HK-2 (cell line): ENCODE data around the gene TMEM271.

ENCODE experiments used
- DNase-seq: peaks from one replicate; pipeline ENCODE4 v3.0.0-alpha.2; 2018; ENCODE audit not compliant: unreplicated experiment

TMEM271 gene, protein sequence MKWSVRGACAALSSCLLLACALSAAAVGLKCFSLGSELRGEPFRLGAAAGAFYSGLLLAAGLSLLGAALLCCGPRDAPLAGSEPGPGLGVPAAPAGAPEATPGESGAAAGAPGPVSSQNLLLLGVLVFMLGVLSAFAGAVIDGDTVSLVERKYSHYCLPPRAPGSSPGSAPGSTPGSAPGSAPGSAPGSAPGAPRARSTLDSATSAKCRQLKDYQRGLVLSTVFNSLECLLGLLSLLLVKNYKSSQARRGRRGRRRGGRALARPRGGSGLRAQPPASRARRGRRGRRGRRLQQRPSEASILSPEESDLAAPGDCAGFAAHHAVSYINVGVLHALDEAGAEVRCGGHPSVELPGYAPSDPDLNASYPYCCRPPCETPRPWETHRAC

DNA sequence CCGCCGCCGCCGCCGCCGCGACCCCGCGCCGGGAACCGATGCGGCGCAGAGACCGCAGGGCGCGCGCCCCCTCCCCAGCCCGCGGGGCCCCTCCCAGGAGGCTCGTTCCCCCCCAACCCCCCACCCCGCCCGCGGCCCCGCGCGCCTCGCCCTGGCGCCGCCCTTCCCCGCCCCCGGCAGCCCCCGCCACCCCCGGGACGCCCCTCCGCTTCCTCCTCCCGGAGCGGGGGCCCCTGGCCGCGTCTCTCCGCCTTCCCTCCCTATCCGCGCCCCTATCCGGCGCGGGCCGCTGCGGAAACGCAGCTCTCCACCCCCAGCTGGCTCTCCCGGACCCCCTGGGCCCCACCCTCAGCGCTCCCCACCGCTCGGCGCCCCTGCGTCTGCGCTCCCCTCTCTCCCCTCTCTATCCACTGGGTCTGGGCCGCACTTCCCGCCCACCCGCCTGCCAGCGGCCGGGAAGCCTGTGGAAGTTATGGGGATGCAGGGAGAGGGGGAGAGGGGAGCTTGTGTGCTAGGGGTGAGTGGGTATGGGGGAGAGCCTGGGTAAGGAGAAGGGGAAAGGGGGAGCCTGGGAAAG, at the start of gene TMEM271:
Gene TMEM271, minus strand, starts transcription at position 51 of the 577 bp plus-strand sequence. CDS start 233 bp downstream, outside the sequence.
- DNase-seq = no peak

DNA sequence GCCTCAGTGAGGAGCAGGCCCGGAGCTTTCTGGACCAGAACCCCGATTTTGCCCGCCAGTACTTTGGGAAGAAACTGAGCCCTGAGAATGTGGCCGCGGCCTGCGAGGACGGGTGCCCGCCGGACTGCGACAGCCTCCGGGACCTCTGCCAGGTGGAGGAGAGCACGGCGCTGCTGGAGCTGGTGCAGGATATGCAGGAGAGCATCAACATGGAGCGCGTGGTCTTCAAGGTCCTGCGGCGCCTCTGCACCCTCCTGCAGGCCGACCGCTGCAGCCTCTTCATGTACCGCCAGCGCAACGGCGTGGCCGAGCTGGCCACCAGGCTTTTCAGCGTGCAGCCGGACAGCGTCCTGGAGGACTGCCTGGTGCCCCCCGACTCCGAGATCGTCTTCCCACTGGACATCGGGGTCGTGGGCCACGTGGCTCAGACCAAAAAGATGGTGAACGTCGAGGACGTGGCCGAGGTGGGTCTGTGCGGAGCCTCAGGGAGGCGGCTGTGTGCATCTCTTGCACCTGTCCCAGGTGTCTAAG, 49.6 kb upstream of the TMEM271 start:
- no peak for DNase-seq

DNA sequence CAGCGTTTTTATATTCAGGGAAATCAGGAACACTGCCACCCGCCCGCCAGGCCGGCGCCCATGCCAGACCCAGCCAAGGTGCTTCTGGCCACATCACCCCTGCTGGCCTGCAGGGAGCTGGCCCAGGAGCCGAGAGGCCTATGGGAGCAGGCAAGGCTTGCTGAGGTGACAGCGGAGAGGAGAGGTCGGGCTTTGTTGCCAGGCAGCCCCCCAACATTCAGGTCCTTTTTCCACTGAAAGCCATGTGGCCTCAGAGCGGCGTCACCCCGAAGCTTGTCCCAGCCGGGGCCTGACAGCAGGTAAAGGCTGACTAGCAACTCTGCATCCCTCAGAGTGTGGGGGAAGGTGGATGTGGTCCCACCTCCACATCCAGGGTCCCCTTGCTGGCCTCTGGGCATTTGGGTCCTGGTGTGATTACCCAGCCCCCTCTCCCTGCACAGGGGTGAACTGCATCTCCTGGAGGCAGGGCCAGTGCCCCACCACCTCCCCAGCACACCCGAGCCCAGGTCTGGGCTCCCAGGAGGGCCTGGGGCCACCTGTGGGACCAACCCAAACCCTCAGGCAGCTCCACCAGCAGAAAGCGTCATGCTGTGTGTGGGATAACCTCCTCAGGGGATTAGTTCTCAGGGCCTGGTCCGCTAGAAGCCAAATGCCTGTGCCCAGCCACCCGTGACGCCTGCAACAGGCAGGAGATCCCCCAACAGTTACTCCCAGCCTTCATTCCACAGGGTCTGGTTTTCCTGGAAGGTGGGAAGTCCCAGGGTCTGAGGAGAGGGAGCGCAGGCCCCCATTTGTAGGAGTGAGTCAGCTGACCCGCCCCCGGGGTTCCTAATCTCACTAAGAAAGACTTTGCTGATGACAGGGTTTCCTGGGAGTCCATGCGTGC, 48.9 kb upstream of the TMEM271 start, which contains the start of gene PDE6B:
Gene PDE6B, plus strand, starts transcription at position 869 of the 886 bp plus-strand sequence. CDS start 54 bp downstream, outside the sequence.
- peak; percentile 92 for DNase-seq

DNA sequence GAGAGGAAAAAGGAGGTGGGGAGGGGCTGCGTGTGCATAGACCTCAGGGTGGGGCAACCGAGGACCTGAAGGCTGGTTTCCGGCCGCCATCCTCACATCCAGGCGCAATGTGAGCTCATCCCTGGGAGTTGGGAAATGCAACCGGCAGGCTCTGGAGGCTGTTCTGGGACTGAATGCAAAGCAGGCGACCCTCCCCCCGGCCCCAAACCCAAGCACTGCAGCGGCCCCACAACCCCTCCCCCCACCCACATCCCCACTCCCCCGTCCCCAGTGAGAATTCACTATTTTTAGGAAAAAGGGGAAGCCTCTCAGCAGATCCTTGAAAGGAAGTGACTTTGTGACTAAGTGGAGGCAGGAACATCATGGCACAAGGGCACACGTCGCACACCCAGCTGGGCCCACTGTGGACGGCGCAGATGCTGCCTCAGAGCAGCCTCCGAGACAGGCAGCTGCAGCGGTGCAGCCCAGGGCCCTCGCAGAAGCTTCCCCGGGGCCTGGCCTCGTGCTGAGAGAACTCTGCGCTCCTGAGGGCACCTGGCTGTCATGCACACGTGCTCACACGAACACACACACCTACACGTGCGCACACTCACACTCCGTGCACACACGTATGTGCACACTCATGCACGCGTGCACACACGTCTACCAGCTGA, 47.9 kb upstream of the TMEM271 start:
- DNase-seq = no peak

DNA sequence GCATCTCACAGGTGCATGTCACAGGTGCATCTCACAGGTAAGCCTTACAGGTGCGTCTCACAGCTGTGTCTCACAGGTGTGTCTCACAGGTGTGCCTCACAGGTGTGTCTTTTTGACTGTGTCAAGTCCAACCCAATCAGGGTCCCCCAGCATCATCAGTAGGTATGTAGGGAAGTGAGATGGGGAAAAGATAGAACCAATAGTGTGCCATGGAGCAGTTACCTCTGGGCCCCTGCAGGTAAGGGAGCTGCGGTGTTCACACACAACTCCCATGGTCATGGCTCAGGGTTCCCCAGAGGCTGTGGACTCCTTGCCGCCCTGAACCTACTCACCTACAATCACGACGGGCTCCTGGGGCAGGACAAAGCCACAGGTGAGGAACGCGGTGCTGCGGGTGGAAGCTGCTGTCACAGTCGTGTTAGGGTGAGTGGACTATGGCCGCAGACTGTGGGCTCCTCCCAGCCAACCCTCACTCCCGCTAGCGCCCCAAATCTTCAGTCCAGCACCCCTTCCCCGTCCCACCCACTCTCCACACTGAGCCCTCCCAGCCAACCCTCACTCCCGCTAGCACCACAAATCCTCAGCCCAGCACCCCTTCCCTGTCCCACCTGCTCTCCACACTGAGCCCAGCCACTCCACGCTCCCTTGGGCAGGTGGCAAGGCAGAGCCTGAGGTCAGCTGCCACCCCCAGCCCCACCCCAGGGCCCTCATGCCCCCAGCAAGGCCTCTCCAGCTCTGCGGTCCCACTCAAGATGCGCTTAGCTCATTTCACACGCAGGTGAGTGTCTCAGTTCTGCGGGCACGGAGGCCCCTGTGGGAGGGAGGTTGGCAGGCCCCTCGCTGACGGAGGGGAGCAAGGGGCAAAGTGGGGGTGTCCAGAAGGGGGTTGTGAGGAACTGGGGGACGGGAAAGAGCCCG, 47.2 kb upstream of the TMEM271 start:
- no peak for DNase-seq

DNA sequence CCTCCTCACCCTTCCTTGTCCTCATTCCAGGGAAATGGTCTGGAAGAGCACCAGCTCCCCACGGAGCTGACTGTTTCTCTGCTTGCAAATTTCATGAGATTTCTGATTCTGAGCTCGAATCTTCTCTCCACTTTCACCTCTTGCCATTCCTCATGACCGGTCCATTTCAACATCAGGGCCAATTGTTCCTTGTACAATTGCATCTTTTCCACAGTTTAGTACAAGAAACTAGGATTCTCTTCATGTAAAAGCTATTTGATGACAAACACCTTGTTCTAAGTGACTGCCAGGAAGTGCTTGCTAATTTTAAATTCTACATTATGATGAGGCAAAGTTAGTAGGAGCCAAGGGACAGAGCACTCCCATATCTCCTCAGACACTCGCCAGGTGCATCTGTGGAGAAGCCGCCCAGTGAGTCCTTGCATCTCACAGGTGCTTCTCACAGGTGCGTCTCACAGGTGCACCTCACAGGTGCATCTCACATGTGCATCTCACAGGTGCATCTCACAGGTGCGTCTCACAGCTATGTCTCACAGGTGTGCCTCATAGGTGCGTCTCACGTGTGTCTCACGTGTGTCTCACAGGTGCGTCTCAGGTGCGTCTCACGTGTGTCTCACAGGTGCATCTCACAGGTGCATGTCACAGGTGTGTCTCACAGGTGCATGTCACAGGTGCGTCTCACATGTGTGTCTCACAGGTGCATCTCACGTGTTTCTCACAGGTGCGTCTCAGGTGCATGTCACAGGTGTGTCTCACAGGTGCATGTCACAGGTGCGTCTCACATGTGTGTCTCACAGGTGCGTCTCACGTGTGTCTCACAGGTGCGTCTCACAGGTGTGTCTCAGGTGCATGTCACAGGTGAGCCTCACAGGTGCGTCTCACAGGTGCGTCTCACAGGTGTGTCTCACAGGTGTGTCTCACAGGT, 46.2 kb upstream of the TMEM271 start:
- DNase-seq = no peak

DNA sequence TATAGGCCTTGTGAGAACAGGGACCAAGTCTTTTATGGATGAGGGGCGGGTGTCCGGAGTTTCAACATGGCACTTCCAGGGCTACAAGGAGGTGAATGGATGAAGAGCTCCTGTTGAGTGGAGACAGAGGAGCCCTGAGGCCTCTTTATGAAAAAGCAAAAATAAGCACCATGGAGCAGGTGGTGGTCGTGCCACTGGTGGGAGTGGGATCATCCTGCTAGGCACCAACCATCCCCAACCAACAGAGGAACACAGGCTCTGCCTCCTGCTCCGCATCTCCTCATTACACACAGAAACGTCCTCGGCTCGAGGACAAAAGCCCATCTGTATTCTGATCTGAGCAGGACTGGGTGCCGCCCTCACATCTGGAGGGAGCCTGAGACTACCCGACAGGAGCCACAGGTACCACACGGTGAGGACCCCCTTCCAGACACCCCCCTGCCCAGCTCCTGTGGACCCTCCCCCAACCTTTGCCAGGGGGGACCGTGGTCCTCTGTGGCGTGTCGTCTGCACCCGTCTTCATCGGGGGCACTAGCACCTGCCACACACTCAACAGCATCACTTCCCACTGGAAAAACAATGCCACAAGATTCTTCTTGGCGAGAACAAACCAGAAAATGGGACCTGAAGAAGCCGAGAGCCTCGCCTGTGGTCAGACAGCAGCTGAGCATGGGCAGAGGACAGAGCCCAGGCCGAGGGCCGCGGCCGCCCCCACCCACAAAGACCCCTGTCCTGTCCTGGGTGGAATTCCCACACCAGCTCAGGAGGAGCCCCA, 45.4 kb upstream of the TMEM271 start:
- no peak for DNase-seq

DNA sequence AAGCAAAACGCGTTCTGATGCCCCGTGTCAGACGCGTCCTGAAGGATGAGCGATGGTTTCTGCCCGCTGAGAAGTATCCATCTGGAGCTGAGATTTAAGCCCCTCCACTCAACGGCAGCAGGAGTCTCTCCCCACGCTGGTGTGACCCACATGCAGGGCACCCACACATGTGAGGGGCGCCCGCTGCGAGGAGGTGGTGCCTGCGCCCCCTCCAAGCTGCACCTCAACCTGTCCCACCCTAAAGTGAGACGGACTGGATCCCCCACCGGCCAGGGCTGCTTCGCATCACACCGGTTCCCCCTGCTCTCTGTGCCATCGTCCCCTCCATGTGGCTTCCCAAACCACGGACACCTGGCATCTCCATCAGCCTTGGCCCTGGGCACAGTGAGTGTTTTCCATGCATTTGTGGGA, 44.8 kb upstream of the TMEM271 start:
- no peak for DNase-seq

DNA sequence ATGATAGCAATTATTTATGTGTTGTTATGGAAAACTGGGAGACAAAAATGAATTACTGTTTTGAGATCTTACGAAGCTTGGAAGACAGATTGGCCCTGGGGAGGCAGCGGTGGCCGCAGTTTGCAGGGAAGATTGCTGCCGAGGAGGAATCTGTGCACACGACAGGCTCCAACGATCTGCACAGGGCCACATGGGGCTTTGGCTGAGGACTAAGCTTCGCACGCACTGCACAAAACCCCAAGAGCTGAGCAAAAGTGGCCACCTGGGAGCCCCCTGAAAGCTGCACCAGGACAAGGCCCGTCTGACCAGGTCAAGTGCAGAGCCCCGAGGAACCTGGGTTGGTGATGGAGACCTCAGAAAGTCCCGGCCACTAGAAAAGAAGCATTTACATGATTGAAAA, 44.1 kb upstream of the TMEM271 start:
- no peak for DNase-seq

DNA sequence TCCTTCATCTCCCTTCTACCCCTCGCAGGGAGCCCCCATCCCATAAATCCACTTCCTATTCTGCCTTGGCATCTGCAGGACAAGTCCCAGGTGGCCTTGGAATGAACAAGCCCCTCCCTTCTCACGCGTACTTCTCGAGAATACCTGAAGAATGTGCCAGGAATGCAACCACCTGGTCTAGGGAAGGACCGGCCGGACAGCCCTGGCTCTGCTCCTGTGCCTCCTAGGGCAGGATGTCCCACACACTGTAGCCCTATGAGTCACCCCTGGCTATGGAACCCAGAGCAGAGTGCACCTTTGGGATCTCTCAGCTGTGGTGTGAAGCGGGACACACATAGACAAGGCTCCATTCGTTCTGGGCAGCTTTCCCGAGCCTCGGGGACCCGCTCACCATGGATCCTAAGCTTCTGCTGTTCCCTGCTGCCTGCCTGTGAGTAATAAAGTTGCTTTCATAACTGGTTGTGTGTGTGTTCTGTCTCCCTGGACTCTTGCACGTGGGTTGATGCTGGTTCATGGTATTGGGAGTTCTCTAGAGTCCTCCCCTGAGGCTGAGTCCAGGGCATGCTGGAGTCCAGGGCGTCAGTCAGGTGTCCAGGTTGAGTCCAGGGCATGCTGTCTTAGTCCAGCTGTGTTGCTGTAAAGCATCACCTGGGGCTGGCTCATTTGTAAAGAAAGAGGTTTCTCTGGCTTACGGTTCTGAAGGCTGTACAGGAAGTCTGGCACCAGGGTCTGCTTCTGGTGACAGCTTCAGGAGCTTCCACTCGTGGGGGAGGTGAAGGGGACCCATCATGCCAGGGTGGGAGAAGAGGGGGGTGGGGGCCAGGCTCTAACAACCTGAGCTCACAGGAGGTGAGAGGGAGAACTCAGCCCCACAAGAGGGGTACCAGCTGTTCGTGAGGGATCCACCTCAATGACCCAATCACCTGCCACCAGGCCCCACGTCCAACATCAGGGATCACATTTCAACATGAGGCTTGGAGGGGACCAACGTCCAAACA, 41.8 kb upstream of the TMEM271 start:
- no peak for DNase-seq

DNA sequence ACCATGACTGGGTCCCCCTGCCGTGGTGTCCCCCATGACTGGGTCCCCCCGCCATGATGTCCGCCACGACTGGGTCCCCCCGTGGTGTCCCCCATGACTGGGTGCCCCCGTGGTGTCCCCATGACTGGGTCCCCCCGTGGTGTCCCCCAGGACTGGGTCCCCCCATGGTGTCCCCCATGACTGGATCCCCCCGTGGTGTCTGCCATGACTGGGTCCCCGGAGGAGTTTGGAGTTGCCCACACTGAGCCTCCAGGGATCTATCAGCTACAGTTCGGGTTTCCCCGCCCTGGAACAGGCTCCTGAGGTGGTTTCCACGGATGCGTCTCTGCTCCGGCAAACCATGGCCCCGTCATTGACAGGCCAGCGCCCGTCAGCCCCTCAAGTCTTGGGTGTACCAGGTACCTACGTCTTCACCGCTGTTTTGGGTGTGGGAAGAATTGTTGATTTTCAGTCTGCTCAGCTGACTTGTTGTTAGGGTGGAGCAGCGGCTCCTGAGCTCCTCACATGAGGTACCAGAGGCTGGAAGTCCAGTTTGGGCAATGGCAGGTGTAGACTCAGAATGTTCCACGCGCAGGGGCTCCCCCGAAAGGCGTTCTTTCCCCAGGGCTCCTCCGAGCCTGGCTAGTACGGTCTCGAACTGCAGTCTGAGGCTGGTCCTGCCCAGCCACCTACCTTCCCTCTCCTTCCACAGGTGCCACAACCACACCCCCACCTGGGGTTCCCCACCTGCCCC, 41.0 kb upstream of the TMEM271 start:
- DNase-seq = no peak

DNA sequence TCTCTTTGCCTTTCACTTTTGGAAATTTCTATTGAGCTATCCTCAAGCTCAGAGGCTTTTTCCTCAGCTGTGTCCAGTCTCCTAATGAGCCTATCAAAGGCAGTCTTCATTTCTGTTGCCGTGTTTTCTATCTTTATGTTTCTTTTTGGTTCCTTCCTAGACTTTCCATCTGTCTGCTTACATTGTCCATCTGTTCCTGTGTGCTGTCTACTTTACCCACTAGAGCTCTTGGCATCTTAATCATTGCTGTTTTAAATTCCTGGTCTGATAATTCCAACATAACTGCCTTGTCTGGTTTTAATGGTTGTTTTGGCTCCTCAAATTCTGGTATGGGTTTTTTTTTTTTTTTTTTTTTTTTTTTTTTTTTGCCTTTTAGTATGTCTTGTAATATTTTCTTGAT, 40.0 kb upstream of the TMEM271 start:
- no peak for DNase-seq

DNA sequence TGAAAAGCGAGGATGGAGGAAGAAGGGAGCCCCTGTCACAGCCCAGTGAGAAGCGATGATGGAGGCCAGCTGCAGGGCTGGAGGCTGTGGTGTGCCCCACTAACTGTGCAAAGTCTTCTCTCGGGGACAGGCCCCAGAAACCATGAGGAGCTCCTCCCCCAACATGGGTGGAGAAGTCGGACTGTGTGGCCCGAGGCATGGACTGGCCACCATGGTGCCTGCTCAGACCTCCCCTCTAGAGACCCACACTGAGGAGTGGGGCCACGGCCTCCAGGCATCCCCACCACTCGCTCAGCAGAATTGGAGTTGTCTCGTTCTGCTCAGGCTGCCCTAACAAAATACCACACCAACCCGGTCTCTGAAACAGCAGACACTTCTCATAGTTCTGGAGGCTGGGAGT, 37.0 kb upstream of the TMEM271 start:
- no peak for DNase-seq

DNA sequence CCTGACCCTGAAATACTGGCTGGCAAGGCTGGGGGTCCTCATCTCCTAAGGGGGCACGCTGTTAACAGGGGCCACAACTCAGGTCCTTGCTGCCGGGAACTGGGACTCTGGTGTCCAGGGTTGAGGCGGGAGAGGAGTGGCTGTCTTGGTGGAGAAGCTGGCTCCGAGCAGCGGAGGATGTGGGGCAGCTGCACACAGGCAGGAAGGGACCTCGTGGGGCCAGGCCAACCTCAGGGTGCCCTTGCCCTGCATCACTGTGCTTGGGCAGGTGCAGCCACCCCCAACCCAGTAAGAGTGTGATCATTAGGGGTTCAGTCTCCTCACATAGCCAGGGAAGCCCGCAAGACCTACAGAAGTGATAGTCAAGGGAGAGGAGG, 36.6 kb upstream of the TMEM271 start:
- DNase-seq = no peak

DNA sequence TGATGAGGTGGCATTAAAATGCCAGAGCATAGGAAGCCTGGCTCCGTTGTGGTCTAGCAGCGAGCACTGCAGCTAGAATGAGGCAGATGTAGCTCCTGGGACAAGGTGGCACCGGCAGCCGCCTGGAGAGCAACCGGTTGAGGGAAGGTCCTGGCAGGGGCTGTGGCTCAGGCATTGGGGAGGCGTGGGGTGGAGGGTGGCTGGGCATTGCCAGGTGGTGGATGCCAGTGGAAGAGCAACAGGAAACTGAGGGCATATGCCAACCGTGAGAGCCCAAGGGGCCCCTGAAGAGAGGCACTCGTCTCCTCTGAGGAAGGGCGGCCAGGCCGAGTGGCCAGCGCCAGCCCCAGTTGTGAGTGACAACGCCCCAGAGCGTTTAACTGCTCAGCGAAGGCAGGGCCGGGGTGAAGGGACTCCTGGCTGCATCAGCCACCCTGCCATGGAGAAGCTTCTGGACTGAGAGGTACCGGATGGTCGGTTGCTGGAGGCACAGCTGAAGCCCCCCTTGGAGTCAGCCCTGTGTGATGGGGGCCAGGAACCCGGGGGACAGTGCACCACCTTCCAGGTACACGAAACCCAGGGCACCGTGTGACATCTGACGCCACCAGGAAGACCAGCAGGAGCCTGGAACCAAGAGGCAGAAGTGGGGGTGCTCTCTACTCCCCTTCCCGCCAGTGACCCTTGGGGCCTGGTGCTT, 36.1 kb upstream of the TMEM271 start:
- DNase-seq = no peak
